T-helper 22 cell (primary cell): Measurements from ENCODE around the gene MBNL1.

Experiments
- DNase-seq: peaks from one replicate; pipeline ENCODE4 v3.0.0-alpha.2; 2020; ENCODE audit warnings: low read depth

The MBNL1 gene

DNA sequence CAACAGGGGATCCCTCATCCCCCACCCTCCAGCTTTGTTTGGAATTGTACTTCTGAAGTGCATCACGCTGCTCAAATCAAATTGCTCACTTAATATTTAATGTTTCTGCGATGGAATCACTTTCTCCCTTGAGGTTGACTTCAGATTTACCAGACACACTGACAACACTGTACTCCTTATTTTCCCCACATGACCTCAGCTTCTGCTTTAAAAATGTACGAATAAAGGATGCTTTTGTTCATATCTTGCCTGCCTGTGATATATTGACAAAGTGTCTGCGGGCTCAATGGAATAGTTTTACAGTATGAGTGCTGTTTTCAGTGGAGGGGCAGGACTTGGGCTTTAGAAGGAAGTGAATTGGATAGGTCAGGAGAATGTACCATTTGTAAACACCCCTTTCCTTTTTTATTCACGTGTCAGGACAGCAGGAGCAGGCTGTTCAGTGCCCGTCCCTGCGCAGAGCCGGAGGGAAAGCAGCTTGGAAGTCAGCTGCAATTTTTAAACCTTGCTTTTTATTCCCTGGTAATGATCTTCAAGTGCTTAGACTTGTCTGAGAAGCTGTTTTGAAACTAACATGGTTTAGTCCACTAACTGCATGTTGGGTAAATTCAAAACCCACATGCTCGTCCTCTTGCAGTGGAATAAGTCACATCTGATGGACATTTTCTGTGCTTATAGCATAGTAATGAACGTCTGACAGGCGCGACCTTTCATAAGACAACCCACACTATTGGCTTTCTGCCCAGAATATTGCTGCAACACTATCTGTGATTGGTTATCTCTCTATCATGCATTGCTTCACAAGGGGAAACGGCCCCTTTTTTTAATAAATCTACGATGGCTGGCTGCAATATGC, 29.9 kb downstream of the MBNL1 start:
- DNase-seq, result peak; percentile 43

DNA sequence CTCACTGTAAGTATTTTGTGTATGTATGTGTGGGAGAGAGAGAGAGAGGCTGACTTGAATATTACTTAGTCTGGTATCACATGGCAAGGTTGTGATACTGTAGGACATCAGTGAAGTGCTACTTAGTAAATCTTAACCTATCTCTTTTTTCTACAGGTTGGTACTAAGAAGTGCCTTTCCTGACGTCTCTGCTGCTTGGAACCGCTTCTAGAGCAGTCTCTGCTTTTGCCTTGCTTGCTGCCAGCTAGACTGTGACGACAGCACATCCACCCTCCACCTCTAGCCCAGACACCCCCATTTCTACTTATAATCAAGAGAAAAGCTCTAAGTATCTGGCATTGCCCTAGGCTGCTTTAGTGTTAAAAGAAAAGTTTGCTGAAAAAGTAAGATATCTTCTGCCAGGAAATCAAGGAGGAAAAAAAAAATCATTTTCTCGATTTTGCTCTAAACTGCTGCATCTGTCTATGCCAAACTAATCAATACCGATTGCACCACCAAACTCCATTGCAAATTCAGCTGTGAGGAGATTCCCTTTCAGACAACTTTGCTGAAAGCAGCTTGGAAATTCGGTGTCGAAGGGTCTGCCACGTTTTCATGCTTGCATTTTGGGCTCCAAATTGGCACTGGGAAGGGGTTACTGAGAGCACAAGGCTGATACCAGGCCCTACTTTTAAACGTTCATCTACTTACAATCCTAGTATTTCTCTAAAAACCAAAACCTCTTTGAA, 30.7 kb downstream of the MBNL1 start:
- DNase-seq, result peak; percentile 56

DNA sequence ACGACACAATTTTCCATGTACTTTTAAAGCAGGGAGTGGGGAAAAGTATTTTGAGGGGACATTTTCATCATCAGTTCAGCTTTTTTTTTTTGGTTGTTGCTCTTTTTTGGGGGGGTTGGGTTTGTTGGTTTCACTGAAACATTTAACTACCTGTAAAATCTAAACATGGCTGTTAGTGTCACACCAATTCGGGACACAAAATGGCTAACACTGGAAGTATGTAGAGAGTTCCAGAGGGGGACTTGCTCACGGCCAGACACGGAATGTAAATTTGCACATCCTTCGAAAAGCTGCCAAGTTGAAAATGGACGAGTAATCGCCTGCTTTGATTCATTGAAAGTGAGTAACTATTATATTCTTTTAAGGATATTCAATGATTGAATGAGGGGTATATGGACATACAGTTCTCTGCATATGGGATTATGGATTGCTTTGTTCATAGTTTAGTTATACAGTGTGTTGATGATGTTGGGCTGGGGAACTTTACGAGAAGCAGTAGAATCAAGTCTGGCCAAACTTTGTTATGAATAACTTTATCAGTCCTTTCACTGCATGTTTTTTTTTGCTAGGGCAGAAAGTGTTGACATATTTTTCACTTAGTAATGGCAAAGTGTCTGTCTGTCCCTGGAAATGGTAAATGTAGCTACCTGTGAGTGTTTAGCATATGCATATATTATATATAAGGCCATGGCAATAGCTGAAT, 31.5 kb downstream of the MBNL1 start:
- DNase-seq, result no peak

DNA sequence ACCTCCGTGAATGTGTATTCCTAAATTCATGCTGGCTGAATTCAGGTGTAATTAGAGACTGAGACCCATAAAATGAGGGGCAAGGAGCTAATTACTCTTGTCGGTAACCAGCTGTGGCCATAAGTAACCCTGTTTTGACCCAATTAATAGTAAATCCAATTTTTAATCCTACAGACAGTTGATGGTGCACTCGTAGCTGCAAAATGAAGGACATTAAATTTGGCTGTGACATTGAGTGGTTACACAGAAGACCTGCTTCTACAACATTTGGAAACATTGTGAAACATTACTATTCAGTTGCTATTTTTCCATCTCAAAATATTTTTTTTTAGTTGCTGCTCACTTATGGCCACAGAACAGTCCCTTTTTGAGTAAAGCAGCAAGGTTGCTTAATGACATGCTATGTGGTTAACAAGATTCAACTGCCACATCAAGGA, 33.0 kb downstream of the MBNL1 start:
- no peak for DNase-seq

DNA sequence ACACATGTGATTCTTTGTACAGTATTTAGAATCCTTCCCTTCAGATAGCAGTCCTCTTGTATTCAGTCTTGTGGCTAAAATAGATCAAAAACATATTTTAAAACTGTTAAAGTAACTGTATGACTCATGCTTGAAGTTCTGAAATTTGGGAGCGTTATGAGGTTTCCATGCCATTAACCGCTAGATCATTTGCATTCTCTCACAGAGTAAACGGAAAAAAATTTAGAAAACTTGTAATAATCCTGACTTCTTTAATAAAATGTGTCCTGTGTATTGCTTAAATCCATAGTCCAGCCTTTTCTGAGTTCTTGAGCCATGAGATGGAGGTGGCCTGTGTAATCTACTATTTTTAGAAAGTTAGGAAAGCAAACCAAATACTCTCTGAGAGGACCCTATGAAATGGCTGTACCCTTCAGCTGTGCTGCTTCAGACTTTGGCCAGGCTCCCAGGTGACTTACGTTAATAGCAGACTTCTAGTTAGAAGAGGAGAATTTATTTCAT, 33.8 kb downstream of the MBNL1 start:
- no peak for DNase-seq

DNA sequence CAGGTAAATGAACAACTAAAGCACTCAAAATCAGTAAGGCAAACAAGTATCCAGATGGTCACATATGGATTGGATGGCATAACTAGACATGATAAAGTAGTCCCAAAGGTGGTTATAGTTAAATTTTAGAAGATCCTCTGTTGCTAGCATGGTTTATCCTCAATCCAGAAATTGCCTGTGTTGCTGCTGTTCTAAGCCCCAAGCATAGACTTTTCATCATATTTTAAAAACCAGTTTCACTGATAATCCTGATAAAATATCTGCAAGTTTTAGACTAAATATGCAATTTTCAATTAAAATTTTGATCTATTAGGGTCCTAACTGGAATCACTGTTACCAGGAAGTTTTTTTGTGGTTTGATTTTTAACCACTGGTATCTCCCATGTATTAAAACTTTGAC, 35.4 kb downstream of the MBNL1 start:
- DNase-seq, result no peak

DNA sequence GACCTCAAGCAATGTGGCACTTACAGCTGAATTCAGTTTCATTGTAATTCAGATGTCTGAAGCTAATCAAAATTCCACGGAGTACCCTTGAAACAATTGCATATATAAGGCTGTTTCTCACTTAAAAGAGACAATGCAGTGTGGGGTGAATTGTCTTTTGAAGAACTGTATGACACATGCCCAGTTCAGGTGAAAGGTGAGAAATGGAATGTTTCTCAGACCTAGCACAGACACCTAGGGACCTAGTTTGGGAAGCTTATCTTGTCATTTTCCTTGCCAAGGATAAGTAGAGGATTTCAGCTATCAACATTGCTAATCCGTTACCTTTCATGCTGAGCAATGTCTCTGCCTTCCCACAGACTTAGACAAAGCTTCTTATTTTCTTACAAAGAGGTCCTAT, 36.3 kb downstream of the MBNL1 start:
- DNase-seq, result no peak

DNA sequence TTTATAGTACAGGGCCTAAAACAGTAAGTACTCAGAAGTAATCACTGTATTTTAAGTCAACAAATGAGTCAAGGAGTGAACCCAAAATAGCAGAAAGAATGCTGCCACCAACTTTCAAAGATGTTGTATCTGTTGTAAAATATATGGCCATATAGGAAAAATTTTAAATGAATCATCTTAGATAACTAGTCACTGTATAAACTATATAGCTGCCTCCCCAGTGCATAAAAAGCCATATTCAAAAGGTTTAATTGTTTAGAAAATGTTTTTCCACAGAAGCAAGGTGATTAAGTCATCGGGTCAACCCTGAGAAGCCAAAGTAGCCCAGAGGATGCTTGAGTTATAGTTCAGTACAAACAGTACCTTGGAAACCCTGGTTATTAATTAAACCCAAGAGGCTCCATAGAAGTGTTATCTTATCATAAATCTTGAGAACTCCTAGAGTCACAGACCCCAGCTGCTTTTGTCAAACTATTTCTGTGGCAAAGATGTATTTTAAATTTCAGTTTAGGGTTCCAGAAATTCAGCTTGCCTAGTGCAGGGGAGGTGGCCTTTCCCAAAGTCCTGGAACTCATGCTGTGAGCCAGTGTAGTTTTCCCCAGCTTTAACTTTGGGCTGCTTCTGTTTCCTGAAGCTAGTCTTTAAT, 39.2 kb downstream of the MBNL1 start:
- DNase-seq, result no peak

DNA sequence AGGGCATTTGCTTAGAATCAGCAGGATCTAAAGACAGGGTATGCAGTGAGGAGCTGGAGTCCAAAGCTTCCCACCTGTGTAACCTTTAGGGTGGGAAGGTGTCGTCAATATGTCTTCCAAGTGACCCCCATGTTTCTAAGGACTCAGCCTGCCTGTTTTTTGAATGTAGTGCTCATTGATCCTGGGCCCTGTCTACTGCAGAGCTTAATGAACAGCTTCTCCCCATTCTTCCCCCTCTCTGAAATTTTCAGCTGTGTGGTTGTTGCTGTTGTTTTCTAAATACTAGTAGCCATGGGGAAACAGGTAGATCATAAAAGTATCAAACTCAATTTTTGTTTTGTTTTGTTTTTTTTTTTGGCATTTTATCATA, 39.7 kb downstream of the MBNL1 start:
- DNase-seq, result no peak

DNA sequence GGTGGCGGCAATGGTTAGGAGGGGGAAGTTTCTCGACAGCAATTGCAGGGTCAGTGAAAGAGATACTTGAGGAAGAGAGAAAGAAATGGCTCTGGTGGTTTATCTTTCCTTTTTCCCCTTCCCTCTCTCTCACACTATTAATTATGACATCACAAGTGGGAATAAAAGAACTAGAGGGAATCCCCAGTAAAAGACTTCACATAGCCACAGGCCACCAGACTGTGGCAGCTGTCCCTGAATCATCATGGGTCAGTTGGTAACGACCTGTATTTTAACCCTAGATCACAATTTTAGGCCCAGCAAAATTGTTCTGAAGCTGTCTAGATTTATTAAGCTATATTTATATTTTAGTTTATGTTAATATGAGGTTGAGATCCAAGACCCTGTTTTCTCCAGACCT, 40.3 kb downstream of the MBNL1 start:
- DNase-seq, result no peak

DNA sequence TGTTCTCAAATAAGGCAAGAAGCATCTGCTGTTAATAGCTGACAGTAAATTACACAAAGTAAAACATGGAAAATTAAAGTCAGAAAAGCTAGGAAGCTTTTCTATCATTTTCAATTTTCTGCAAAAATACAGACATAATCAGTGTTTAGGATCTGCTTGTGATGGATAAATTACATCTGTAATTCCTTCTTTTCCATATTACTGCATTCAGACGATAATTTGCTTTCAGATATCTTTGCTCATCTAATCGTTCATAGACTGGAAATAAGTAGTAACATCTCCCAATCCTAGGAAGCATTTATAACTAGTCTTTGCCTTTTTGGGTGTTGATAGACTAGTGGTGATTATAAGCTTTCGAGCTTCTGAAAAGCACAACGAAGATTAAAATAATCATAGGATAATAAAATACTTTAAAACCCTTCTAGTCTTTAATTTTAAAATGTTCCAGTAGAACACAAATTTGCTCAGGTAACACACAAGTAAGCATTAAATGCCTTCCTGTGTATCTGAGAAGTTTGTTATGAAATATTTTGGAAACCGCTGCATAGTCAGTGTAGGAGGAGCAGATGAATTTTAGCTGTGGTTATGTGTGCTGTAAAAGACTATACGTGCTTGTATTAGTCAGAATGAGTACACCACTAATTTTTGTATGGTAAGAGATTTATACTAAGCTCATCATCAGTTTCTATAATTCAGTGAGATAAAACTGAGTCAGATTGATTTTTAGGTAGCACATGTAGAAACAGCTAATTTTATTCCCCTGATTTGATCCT, 41.0 kb downstream of the MBNL1 start:
- DNase-seq, result no peak

DNA sequence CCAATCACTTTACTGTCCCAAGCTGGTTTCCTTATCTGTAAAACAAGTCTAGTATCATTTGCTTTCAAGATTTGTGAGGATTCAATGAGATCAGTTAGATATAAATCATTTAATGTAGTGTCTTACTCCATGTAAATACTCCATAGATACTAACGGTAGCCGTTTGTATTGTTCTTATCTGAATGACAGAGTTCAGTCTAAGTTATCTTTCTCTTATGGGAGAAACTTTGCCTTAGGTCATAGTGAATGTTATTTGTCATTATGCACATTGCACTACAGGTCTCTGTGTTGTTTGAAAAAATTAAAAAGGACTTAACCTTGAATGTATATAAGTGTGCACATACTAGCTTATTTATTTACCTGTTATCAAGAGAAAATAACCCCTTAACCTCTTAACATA, 44.7 kb downstream of the MBNL1 start:
- DNase-seq, result no peak

DNA sequence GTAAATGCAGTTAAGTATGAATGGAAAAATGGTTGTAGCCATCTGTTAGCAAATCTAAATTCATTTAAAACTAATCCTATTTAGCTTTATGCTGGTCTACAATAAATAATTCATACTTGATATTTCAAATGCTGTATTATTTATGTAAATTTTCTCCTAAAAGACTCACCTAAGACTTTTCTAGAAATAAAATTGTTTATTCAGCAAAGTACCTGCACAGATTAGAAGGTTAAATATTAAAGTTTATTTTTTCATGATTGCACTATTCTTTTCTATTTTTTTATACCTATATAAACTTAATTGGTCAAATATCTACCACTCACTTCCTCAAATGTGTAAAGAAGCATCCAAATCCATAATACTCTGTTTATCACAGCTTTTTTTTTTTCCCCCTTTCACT, 45.2 kb downstream of the MBNL1 start:
- DNase-seq, result no peak

DNA sequence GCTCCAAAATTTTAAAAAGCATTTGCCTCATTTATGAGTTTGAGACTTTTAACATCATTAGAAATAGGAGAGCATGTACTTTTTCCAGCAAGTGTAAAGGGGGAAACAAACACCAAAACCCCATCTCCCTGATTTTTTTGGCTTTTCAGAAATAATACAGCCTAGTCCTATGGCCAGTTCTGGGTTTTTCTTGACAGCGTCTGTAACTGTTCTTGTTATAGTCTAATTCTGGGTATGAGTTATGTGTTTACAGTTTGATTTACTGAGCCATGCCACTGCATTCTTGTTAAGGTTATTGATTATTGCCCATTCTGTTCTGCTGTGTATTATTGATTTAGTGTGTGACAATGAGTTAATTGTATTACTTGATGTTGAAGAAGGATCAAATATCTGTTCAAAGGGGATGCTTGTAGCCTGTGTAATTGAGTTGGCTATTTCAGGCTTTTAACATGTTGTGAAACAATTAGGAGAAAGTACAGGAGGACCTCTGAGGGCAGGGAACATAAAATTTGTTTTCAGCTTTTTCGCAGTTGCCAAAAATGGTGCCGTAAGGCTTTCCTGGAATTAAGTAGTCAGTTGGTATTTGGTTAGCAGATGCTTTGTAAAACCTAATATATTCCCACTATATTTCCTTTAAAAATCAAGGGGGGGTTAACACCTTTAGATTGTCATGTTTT, 46.1 kb downstream of the MBNL1 start:
- DNase-seq, result no peak

DNA sequence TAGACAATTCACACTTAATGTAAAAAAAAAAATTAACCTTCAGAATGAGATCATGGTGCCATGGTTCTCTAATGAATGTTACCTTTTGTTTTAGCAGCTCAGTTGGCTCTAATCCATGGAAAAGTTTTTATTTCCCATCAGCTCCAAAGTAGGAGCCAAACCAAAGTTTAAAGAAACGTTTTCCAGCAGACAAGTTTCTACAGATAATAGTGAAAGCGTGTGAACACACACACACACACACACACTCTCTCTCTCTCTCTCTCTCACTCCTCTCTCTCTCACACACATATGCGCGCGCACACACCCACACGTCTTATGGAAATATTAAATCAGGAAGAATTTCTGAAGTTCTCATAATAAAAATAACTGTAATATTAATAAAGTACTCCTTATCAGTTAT, 46.9 kb downstream of the MBNL1 start:
- DNase-seq, result no peak

DNA sequence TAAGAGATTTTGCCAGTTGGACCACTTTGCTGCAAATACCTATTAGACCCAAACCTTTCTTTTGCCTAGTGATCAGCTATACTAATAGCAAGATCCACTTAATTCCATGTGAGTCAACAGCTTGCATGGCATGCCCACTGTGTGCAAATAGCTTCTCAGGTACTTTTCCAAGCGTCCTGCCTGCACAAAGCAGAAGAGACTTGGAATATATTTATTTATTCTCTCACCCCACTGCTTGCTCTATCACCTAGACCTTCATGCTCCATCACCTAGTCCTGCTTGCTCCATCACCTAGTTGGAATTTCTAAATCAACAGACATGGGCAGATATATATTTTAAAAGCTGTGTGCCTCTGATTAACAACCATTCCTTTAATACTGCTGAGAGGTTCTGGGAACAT, 47.6 kb downstream of the MBNL1 start:
- no peak for DNase-seq

DNA sequence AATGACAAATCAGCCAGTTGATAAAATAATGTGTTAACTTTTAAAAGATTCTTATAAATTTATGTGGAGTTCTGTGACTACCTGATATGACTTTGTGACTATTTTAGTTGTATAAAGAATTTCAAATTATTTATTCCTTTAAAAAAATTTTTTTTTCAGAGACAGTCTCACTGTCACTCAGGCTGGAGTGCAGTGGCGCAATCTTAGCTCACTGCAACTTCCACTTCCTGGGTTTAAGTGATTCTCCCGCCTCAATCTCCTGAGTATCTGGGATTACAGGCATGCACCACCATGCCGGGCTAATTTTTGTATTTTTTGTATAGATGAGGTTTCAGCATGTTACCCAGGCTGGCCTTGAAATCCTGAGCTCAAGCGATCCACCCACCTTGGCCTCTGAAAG, 48.5 kb downstream of the MBNL1 start:
- DNase-seq, result no peak

DNA sequence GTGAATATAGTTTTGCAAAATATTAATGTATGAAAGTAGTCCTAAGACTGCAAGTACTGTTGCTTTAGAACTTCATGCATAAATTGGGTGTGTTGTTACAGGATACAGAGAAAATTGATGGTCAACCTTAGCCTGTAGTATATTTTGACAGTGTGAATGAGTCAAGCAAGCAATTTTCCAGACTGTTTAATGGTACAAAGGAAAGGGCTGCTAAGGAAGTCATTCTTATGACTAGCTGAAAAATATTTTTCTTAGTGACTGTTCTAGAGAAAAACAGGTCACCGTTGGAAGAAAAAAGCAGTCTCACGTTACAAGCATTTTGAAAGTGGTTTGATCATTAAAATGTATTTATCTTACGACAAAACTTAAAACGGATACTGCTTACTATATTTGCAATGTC, 49.2 kb downstream of the MBNL1 start:
- no peak for DNase-seq

DNA sequence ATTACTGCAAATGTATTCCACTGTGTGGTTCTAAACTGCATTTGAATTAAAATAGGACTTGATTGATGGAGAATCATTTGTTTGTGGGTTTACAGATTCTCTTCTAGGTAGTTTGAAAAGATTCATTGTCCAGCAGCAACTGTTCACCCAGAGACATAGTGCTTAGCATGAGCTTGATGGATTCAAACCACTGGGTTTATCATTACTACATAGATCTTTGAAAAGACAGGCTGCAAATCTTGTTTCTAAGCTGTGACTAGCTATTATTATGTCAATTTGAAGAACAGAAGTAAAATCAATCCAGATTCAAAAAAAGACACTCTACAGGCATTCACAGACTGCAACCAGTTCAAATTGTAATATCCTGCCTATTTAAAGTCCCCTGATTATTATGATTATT, 49.8 kb downstream of the MBNL1 start:
- no peak for DNase-seq

DNA sequence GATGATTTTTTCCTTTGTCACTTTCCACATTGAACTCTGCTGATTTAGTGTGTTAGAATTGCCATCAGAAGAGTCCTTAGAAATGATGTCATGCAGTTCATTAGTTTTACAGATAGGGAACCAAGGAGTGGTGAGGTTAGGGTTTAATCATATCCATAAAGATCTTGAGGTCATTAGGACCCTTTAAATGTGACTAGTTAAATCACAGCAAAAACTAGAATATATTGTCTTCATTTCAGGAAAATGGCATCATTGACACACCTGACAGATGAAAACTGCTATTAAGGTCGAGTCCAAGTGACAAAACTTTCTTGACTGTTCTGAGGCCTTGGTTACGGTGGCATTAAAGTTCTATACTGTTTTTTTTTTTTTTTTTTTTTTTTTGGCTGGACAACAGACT, 50.5 kb downstream of the MBNL1 start:
- no peak for DNase-seq
